ENCODE results near the gene MXD3.

DNA sequence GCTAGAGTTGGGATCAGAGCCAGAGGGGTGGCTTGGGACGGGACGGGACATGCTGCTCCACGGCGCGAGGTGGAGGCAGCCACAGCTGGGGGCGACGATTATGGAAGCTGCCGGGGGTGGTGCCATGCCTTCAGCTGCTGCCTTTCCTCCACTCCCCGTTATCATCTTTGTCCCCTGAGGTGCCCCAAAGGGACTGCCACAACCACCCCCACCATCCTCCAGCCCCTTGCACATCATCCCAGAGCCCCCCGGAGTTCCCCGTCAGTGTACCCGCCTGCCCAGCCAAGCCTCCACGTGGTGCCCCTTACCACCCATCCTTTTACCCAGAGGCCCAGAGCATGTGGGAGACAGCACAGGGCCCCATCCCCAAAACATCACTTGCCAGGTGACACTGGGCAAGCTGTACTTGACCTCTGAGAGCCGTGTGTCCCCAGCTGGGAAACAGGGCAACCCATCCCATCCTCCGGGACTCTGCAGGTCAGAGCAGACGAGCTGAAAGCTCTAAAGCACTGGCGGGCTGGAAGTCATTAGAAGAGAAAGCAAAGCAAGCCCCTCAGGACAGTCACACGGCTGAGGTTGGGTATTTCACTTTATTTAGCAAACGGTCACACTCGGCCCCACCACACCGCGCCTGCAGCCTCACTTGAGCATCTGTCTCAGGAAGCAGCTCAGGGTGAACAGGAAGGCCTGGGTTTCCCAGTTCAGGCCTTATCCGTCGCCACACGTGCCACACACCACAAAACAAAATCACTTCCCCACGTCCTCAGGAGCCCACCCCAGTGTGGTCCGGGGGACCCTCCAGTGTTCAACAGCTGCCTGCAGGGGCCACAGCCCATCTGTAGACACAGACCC is 19.5 kb upstream of the MXD3 start:
- TF ChIP-seq, protein P1, sequence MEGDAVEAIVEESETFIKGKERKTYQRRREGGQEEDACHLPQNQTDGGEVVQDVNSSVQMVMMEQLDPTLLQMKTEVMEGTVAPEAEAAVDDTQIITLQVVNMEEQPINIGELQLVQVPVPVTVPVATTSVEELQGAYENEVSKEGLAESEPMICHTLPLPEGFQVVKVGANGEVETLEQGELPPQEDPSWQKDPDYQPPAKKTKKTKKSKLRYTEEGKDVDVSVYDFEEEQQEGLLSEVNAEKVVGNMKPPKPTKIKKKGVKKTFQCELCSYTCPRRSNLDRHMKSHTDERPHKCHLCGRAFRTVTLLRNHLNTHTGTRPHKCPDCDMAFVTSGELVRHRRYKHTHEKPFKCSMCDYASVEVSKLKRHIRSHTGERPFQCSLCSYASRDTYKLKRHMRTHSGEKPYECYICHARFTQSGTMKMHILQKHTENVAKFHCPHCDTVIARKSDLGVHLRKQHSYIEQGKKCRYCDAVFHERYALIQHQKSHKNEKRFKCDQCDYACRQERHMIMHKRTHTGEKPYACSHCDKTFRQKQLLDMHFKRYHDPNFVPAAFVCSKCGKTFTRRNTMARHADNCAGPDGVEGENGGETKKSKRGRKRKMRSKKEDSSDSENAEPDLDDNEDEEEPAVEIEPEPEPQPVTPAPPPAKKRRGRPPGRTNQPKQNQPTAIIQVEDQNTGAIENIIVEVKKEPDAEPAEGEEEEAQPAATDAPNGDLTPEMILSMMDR (IDR thresholded peaks at IDR 0.05) = no peak
- TF ChIP-seq EZH2phosphoT487 (IDR thresholded peaks at IDR 0.05) = no peak

All from neural progenitor cell (in vitro differentiated cells).